SKM-1 treated with dmso at 0.1 percent for 144 hours (cell line): ENCODE measurements around the gene GRIK5.
"Not testable (repeated sequence)": the region's sequence is repeated elsewhere in the genome, so short reads cannot be mapped to it uniquely, and the experiment has no call there.

Source experiments
- DNase-seq: peaks from one replicate; lab custom pipeline; 2025; ENCODE audit not compliant: unreplicated experiment; lab: John Stamatoyannopoulos, UW

Gene GRIK5, protein sequence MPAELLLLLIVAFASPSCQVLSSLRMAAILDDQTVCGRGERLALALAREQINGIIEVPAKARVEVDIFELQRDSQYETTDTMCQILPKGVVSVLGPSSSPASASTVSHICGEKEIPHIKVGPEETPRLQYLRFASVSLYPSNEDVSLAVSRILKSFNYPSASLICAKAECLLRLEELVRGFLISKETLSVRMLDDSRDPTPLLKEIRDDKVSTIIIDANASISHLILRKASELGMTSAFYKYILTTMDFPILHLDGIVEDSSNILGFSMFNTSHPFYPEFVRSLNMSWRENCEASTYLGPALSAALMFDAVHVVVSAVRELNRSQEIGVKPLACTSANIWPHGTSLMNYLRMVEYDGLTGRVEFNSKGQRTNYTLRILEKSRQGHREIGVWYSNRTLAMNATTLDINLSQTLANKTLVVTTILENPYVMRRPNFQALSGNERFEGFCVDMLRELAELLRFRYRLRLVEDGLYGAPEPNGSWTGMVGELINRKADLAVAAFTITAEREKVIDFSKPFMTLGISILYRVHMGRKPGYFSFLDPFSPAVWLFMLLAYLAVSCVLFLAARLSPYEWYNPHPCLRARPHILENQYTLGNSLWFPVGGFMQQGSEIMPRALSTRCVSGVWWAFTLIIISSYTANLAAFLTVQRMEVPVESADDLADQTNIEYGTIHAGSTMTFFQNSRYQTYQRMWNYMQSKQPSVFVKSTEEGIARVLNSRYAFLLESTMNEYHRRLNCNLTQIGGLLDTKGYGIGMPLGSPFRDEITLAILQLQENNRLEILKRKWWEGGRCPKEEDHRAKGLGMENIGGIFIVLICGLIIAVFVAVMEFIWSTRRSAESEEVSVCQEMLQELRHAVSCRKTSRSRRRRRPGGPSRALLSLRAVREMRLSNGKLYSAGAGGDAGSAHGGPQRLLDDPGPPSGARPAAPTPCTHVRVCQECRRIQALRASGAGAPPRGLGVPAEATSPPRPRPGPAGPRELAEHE

DNA sequence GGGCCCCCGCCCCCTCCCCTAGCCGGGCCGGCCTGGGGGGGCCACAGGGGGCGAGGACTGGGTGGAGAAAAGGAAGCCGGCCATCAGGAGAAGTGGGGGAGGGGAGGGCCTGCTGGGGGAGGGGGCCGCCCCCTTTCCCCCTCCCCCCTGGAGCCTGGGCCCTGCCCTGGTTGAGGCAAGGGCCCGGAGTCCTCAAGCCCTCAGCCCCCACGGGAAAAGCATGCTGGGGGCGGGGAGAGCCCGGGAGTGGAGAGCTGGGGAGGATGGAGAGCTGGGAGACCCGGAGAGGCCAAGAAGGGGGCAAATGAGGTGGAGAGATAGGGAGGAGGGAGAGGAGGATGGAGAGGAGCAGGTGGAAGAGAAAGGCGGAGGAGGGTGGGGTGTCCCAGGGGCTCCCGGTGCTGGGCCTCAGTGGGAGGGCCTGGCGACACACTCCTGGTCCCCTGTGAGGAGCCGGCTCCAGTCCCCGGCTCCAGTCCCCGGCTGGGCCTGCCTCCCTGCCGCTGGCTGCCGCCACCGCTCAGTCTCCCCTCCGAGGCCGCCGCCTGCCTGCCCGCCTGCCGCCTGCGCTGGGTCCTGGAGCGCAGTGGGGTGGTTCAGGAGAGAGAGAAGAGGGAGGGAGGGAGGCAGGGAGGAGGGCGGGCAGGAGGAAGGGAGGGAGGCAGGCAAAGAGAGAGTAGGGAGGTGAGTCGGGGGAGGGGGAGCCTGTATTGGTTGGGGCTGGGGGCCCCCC is at the start of gene GRIK5:
Gene GRIK5, minus strand, starts transcription at position 588 of the 733 bp plus-strand sequence. CDS start 4,436 bp downstream, outside the sequence.
- no peak for DNase-seq

DNA sequence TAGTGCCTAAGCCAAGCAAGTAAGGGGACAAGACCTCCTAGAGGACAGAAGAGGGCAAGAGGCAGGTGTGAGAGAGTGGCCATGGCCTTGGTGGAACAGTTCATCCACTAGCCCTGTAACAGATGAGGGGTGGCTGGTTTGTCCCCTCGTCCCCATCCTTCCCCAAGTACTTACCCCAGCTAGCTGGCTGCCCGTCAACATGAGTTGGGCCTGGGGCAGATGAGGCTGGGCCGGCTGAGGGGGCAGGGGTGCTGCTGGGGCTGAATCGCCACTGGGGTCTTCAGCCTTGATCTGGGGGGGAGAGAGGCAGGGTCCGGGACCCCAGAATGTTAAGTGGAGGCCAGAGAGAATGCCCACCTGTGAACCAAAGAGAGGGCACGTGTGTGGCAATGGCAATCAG is 47.1 kb upstream of the GRIK5 start:
- no peak for DNase-seq

DNA sequence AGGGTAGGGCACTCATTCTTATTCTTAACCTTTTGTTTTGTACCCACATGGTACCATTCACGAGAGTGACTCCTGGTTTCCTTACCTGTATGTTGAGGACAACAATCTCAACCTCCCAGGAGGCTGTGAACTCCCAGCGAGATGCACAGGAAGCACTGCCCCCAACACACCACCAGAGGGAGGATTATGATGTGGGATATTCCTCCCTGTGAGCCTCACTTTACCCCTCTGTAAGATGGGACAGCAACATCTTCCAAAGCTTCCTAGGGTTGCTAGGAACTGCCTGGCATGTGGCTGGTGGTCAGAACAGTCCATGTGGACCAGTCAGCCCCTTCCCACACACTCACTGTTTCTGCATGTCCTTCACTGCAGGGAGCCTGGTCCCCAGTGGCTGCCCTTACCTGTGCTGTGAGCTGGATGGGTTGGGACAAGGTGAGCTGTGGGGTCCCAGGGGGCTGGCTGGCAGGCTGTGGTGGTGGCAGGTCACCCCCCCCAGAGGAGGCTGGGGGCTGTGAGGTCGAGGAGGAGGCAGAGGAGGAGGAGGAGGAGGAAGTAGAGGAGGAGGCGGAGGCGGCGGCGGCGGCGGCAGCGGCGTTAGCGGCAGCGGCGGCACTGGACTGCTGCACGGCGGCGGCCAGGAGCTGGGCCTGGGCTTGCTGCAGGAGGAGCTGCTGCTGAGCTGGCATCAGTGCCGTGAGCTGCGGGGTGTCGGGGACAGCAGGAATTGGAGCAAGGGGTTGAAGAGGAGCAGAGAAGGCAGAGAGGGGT is 46.5 kb upstream of the GRIK5 start:
- DNase-seq = no peak

DNA sequence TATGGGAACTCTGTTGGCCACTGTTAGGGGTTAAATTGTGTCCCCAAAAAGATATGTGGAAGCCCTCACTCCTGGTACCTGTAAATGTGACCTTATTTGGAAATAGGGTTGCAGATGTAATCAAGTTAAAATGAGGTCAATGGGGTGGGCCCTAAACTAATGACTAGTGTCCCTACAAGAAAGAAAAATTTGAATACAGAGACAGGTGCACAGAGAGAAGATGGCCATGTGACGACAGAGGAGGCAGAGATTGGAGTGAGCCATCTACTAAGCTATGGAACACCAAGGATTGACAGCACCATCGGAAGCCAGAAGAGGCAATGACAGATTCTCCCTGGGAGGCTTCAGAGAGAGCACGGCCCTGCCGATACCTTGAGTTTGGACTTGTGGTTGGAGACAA is 45.7 kb upstream of the GRIK5 start:
- DNase-seq = no peak

DNA sequence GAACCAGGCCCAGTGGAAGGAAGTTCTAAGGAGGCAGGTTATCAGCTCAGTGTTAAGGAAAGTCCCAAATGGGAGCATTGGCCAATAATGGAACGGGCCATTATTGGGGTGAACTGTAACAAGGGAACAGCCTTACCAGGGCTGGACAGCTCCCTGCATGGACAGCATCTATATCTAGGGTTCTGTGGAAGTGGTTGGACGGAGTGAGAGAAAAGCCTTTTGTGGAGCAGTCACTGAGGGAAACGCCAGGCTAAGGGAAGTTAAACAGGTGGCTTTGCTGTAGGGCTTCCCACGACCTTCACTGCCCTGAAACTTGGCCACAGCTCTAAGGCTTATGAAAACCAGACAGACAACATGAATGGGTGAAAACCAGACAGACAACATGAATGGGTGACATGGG is 45.2 kb upstream of the GRIK5 start:
- DNase-seq = no peak

DNA sequence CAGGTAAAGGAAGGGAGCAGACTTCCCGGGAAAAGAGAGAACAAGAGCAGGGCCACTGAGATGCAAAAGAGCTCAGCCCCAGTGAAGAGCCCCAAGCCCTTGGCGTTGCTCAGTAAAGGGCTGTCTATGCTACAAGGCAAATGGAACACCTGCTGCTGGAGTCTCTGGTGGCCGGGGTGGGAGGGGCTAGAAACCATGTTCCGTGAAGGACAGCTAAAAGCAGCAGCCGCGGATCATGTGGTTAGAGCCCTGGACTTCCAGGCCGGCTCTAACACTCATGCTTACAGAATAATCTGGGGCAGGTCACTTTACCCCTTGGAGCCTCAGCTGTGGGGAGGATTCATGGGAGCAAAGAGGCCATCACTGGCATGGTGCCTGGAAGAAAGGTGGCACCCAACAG is 44.4 kb upstream of the GRIK5 start:
- DNase-seq = no peak

DNA sequence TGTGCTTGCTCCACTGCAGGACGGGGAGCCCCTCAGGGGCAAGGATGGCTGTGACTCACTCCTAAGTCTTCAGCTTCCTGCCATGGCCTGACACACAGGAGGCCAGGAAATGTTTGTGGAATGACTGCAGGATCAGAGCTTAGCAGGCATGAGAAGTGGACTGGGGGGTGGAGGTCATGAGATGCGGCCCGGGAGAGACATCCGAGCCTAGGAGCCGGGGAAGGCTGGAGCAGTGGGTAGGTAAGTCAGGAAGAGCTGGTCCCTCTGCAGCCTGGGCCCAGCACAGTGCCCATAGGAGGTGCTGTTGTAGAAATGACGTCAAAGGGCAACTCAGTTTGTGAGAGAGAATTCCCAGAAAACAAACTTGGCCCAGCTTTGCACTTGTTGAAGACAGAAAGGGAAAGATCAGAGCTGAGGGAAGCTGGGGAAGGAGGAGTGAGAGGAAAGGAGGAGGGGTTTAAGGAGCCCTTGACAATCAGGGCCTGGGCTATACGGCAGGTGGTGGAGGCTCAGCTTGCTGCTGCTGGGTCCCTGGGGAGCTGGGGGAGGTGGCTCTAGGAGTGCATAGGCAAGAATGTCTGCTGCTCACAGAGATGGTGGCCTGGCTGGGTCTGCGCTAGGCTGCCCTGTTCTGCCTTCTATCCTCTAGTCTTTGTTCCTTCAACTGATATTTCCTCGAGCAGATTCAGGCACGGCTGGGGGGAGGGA is 43.8 kb upstream of the GRIK5 start:
- DNase-seq = no peak

DNA sequence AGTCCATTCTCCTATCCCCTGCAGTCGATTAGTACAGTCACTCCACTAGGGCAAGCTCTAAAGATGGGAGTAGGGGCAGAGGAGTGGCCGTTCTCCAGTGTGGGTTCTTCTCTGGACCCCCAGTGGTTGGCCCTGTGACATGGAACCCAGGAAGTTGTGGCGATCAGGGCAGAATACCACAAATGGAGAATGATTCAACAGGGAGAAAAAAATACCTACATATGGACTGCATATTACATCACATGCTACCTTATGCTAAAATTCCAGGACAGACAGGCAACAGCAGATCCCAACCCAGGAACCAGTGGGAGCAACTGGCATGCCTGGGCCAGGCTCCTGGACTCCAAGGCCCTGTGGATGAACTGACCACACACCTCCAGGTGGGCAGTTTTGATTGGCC is 41.8 kb upstream of the GRIK5 start:
- no peak for DNase-seq

DNA sequence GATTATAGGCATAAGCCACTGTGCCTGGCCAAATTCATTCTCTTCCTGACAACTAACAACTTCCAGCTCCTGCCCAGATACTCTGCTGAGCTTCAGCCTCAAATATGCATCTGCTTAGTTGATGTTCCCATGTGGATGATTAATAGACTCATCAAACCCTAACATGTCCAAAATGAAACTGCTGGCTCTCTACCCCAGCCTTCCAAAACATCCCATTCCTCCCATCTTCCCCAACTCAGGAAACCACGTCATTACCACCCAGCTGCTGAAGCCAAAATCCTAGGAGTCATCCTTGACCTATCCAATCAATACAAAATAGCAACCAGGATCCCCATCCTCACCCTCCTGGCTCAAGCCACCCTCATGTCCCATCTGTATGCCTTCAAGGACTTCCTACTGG is 41.4 kb upstream of the GRIK5 start:
- no peak for DNase-seq

DNA sequence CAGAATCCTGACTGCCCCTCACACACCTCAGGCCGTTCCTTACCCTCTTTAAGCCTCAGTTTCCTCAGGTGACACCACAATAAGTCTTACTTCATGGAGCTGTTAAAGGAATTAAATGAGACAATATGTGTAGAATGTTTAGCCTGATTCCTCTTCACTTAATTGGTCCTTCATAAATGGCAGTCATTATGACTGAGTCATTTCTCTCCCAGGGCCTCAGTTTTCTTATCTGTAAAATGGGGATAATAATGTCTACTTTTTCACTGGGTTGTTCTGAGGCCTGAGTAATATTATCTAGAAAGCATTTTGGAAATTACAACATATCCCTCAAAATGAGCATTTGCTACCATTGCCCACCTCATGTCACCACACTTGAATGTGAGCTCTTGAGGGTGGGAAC is 40.7 kb upstream of the GRIK5 start:
- no peak for DNase-seq

DNA sequence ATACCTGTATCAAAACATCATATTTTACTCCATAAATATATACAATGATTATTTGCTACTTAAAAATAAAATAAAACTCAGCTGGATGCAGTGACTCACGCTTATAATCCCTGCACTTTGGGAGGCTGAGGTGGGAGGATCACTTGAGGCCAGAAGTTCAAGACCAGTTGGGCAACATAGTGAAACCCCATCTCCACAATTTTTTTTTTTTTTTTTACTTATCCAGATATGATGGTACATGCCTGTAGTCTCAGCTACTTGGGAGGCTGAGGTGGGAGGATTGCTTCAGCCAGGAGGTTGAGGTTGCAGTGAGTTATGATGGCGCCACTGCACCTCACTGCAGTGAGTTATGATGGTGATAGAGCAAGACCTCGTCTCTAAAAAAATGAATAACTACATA is 39.9 kb upstream of the GRIK5 start:
- no peak for DNase-seq

DNA sequence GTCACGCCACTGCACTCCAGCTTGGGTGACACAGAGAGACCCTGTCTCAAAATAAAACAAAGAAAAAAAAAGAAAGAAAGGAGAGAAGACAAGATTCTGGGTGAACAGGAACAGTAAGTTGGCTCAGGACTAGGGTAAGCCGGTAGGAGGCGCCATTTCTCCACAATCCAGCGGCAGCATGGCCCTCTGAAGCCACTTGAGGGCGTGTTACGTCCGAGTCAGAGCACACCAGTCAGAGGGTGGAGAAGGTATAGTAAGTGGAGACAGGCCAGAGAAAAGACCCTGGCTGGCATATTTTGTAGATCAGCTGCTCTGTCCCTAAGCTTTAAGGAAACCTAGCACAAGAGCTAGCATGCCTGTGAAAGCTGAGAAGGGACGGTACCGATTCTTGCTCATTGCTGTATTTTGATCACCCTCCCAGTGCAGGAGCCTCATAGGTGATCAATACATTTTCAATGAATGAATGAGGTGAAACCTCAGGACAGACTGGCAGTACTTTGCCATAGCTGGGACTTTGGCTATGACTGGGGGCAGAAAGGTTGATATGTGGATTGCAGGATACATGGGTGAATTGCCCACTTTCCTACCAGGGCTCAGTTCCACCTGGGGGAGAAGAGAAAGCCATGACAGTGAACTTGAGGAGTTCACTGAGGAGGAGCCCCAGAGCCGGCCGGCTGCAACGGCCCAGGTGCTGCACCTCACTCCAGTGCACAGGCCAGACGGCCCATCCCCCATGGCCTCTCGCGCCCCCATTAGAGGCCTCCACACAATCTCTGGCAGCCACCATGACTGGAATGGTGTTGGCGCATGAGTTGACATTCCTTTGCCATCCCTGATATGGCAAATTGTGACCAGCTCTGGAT is 38.8 kb upstream of the GRIK5 start:
- peak; percentile 50 for DNase-seq

DNA sequence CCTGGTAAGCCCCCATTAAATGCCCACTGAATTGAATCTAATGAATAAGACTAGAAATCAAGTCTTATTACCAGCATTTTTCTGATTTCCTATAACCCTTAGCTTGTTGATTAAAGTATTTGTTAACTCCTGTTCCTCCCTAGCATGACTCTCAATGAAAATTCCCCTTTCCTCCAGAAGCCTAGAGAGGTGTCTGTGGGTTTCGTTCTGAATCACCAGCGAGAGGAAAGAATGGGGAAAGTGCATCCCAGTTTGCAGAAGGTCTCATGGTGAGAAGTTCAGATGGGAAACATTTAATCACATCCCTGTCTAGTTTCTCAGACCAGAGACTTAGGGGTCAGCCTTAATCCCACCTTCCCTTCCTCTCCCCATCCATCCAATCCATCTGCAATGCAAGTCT is 35.4 kb upstream of the GRIK5 start:
- no peak for DNase-seq

DNA sequence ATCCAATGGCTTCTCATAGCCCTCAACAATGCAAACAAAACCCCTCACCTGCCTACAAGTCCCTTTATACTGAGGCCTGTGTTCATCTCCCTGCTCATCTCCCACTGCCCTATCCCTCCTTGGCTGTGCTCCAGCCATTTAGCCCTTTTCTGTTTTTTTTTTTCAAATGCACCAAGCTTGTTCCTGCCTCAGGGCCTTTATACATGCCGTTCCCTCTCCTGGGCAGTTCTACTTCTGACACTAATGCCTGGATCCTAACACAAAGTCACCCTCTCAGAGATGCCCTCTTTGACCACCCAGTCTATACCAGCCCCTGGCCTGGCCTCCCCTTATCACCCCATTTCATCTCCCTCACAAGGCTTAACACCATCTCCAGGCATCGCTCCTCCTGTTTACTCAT is 32.9 kb upstream of the GRIK5 start:
- DNase-seq = no peak

DNA sequence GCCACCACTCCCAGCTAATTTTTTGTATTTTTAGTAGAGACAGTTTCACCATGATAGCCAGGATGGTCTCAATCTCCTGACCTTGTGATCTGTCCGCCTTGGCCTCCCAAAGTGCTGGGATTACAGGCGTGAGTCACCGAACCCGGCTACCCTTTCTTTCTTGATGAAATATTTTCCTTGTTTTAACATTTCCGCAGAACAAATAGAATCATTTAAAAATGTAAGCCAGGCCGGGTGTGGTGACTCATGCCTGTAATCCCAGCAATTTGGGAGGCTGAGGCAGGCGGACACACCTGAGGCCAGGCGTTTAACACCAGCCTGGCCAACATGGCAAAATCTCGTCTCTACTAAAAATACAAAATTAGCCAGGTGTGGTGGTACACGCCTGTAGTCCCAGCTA is 30.2 kb upstream of the GRIK5 start:
- not testable (repeated sequence) for DNase-seq

DNA sequence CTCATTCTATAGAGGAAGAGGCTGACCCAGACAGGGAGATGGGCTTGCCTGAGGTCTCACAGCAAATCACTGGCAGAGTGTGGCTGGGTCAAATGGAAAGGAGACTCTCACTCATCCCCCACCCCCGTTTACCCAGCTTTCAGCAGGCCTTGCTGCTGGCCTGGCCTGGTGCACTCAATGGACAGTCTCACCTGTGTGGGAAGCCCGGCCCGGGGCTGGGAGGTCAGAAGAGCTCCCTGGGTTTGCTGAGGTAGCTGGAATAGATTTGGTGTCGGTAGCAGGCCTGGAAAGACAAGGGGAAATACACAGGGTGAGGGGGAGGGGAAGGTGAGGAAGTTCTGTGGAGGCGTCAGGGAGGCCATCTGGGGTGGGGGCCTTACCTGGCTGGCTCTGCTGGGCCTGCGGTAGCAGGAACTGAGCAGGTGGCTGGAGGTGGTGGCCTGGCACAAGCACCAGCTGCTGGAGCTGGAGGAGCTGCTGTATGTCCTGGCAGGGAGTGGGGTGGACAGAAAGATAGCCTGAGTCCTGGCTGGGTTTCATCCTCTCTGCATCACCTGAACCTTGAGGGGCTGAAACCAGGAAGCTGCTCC is 29.4 kb upstream of the GRIK5 start:
- no peak for DNase-seq

DNA sequence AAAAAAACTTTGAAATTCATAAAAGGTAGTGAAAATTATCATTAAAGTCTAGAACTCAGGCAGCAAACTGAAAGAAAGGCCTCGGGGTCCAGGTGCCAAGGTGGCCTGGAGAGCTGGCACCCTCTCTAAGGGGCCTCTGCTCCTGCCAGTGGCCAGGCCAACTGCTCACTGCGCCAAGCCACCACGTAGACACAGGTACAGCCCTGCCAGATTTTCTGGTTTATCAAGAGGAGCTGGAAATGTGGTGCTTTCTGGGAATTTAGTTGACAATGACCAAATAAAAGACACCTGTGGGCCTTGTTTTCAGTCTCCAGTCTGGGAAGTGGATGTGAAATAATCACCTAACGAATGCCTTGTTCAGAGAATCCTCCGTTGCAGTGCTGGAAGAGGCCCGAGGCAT is 28.8 kb upstream of the GRIK5 start:
- no peak for DNase-seq

DNA sequence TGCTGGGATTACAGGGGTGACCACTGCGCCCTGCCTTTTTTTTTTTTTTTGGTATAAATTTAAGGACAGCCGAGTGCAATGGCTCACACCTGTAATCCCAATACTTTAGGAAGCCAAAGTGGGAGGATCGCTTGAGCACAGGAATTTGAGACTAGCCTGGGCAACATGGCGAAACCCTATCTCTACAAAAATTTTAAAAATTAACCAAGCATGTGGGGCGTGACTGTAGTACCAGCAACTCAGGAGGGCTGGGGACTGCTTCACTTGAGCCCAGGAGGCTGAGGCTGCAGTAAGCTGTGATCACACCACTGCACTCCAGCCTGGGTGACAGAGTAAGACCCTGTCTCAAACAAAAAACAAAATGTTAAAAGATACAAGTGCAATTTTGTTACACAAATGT is 27.5 kb upstream of the GRIK5 start:
- no peak for DNase-seq
